ENCODE results near the gene RB1.

DNA sequence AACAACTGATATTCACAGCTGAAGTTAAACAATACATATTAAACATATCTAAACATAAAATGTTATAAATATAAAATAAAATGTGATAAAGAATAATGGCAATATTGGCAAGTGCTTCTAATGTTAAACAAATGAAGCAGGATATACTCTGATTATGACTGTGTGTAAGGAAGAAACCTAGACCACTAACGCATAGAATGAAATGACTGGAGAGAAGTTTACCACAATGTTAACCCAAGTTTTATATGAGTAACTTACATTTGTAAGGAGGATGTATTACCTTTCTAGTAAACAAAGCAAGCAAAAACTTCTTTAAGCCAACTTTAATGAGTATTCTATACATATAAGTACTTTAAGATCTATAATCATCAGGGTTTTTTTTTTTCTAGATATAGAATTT, 43.0 kb downstream of the RB1 start:
- TF ChIP-seq, protein P1, sequence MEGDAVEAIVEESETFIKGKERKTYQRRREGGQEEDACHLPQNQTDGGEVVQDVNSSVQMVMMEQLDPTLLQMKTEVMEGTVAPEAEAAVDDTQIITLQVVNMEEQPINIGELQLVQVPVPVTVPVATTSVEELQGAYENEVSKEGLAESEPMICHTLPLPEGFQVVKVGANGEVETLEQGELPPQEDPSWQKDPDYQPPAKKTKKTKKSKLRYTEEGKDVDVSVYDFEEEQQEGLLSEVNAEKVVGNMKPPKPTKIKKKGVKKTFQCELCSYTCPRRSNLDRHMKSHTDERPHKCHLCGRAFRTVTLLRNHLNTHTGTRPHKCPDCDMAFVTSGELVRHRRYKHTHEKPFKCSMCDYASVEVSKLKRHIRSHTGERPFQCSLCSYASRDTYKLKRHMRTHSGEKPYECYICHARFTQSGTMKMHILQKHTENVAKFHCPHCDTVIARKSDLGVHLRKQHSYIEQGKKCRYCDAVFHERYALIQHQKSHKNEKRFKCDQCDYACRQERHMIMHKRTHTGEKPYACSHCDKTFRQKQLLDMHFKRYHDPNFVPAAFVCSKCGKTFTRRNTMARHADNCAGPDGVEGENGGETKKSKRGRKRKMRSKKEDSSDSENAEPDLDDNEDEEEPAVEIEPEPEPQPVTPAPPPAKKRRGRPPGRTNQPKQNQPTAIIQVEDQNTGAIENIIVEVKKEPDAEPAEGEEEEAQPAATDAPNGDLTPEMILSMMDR (IDR thresholded peaks at IDR 0.05; ENCODE audit: extremely low read depth in 1 of 2, insufficient read depth in 1 of 2, low read depth in 1 of 2, low read length in 2 of 2): no peak
- TF ChIP-seq FOS (IDR thresholded peaks at IDR 0.05; ENCODE audit: borderline replicate concordance, insufficient read depth, low read length): no peak
- TF ChIP-seq, protein P2, sequence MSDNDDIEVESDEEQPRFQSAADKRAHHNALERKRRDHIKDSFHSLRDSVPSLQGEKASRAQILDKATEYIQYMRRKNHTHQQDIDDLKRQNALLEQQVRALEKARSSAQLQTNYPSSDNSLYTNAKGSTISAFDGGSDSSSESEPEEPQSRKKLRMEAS (IDR thresholded peaks at IDR 0.05; ENCODE audit: insufficient read depth, insufficient read length): no peak
- TF ChIP-seq POLR2AphosphoS5 (IDR thresholded peaks at IDR 0.05; ENCODE audit: insufficient read depth, low read depth, low read length): no peak
- TF ChIP-seq POLR2A (IDR thresholded peaks at IDR 0.05; ENCODE audit: low read depth, low read length): no peak
- TF ChIP-seq EZH2 (IDR thresholded peaks at IDR 0.05; ENCODE audit: borderline replicate concordance, low read depth, low read length, severe bottlenecking): no peak
- TF ChIP-seq MYC (IDR thresholded peaks at IDR 0.05; ENCODE audit: low read depth, low read length): no peak

All from endothelial cell of umbilical vein (primary cell).